Naive thymus-derived CD8-positive, alpha-beta T cell (primary cell): ENCODE results near the gene TMEM184A. TPM values are rescaled to one million over a fixed set of nuclear protein-coding genes. Genes with fewer than 3 reads are reported as not detected.
A peak's percentile ranks its signal among the peaks of the same experiment; 100 is the strongest.

Source experiments
- ATAC-seq, 2 donors: fragments of 150-1000 bp; cut with Tn5 transposase in 1 of 2; sonication (Bioruptor Pico), chemical (Tn5 transposase) in 1 of 2; 1 replicate in 1 of 2; 2 replicates in 1 of 2; pipeline ENCODE4 v1.10.0; 2021; ENCODE audit warnings: mild to moderate bottlenecking in 2 of 2, moderate library complexity in 2 of 2
- POLR2A ChIA-PET: fragments of 350-600 bp; sonication (Branson Sonifier 250); formaldehyde crosslinking; loops from one replicate; lab custom pipeline; 2021; ENCODE audit warnings: antibody characterized with exemption; lab: Charles Lee
- DNase-seq, 10 donors: peaks; one replicate each; pipeline versions ENCODE4 v3.0.0 to v3.0.0-alpha.2; 2020 to 2022
- H3K27ac Mint-ChIP-seq, 10 donors: one replicate each; pipeline ENCODE4 v1.8.0; 2020 to 2022; ENCODE audit warnings: mild to moderate bottlenecking in 10 of 10, mixed read lengths in 10 of 10, moderate library complexity in 4 of 10, inconsistent platforms in 1 of 10
- H3K27me3 Mint-ChIP-seq, 5 donors: one replicate each; pipeline ENCODE4 v1.8.0; 2021 to 2022; ENCODE audit warnings: mixed read lengths in 5 of 5
- H3K36me3 Mint-ChIP-seq, 3 donors: one replicate each; pipeline ENCODE4 v1.8.0; 2020 to 2022; ENCODE audit warnings: mixed read lengths in 3 of 3, mild to moderate bottlenecking in 2 of 3, inconsistent platforms in 1 of 3
- H3K4me1 Mint-ChIP-seq, 4 donors: one replicate each; pipeline ENCODE4 v1.8.0; 2021 to 2022; ENCODE audit warnings: mixed read lengths in 4 of 4
- H3K4me3 Mint-ChIP-seq, 10 donors: one replicate each; pipeline ENCODE4 v1.8.0; 2020 to 2022; ENCODE audit warnings: mild to moderate bottlenecking in 10 of 10, mixed read lengths in 10 of 10, moderate library complexity in 6 of 10, inconsistent platforms in 1 of 10
- H3K9me3 Mint-ChIP-seq, 9 donors: one replicate each; pipeline ENCODE4 v1.8.0; 2020 to 2022; ENCODE audit warnings: mixed read lengths in 9 of 9, mild to moderate bottlenecking in 3 of 9, inconsistent platforms in 1 of 9, moderate library complexity in 1 of 9
- polyA plus RNA-seq, 3 donors: library from polyadenylated mRNA; unstranded; fragments of 300-500 nt; fragmentation: Illumina TruSeq; gene quantifications; one replicate each; pipeline ENCODE4 v1.2.3, GENCODE V29; 2021
- total RNA-seq, 8 experiments: library from RNA in 2 of 8; stranded (reverse) in 2 of 8; gene quantifications; one replicate each; pipeline ENCODE4 v1.2.3 and lab custom pipeline; 2021 to 2026

The TMEM184A gene
- total RNA-seq (not detected), polyA plus RNA-seq (under 1 TPM in 1 of 3 donors, not detected in 2; 0.04 TPM), total RNA-seq (lab: John Stamatoyannopoulos, UW) (0 to 0.43 (median 0.07) reads per million in 6 experiments)

GRCh38 chr7:1555813-1556543, at the start of gene TMEM184A:
Gene TMEM184A, minus strand, starts transcription at chr7:1556205. Its CDS starts 721 bp downstream, at chr7:1555484.
- peak within 1 kb of the TSS in 1 of 10 donors; percentile 24 for H3K27ac Mint-ChIP-seq
- POLR2A ChIA-PET, result interaction anchor here (1.1 to 2.6 kb wide), 2 partner anchors 23 to 50 kb away, joined by 4 to 13 read pairs; no protein-coding TSS in a partner anchor
- no peaks in the 10 kb centered on the region for H3K9me3 Mint-ChIP-seq
- H3K36me3 Mint-ChIP-seq, result no peaks in the 10 kb centered on the region
- no peak within 1 kb of the TSS for H3K4me3 Mint-ChIP-seq
- ATAC-seq, result peak; percentile 89 to 94
- peaks cover 0 to 9% (median 4%) of the 10 kb centered on the region in 4 donors for H3K4me1 Mint-ChIP-seq
- peak in 9 of 10 donors; percentile 33 to 77 (median 47) for DNase-seq
- H3K27me3 Mint-ChIP-seq, result no peaks in the 10 kb centered on the region

- no peaks in the 10 kb centered on the region for H3K36me3 Mint-ChIP-seq
- peaks cover 0 to 28% (median 10%) of the 10 kb centered on the region in 5 donors for H3K27me3 Mint-ChIP-seq
- DNase-seq, result no peak
- ATAC-seq, result no peak
- peaks cover 2 to 7% (median 3%) of the 10 kb centered on the region in 4 donors for H3K4me1 Mint-ChIP-seq
- H3K27ac Mint-ChIP-seq, result no peak overlapping the region
- H3K4me3 Mint-ChIP-seq, result no peak overlapping the region
- POLR2A ChIA-PET, result no interaction called here
- no peaks in the 10 kb centered on the region for H3K9me3 Mint-ChIP-seq
Observed at GRCh38 chr7:1604383-1604782, 48.4 kb upstream of the TMEM184A start.

GRCh38 chr7:1603346-1604225, 47.6 kb upstream of the TMEM184A start:
- H3K27me3 Mint-ChIP-seq, result peaks cover 0 to 20% (median 9%) of the 10 kb centered on the region in 5 donors
- no peak overlapping the region for H3K27ac Mint-ChIP-seq
- peak in 1 of 10 donors; percentile 7 for DNase-seq
- no peaks in the 10 kb centered on the region for H3K36me3 Mint-ChIP-seq
- H3K9me3 Mint-ChIP-seq, result no peaks in the 10 kb centered on the region
- POLR2A ChIA-PET, result no interaction called here
- no peak for ATAC-seq
- H3K4me1 Mint-ChIP-seq, result peaks cover 2 to 7% (median 3%) of the 10 kb centered on the region in 4 donors
- H3K4me3 Mint-ChIP-seq, result no peak overlapping the region

GRCh38 chr7:1602386-1602785, 46.4 kb upstream of the TMEM184A start:
- peaks cover 1 to 6% (median 3%) of the 10 kb centered on the region in 4 donors for H3K4me1 Mint-ChIP-seq
- no peak overlapping the region for H3K4me3 Mint-ChIP-seq
- POLR2A ChIA-PET, result no interaction called here
- no peaks in the 10 kb centered on the region for H3K9me3 Mint-ChIP-seq
- DNase-seq (no peak), ATAC-seq (no peak)
- H3K27ac Mint-ChIP-seq, result no peak overlapping the region
- no peaks in the 10 kb centered on the region for H3K36me3 Mint-ChIP-seq
- H3K27me3 Mint-ChIP-seq, result peaks cover 0 to 16% (median 8%) of the 10 kb centered on the region in 5 donors

- H3K4me1 Mint-ChIP-seq, result peaks cover 0 to 2% (median 1%) of the 10 kb centered on the region in 4 donors
- POLR2A ChIA-PET, result no interaction called here
- no peak overlapping the region for H3K4me3 Mint-ChIP-seq
Observed at GRCh38 chr7:1601956-1602355, 46.0 kb upstream of the TMEM184A start.

GRCh38 chr7:1599640-1600395, 43.8 kb upstream of the TMEM184A start:
- no peaks in the 10 kb centered on the region for H3K9me3 Mint-ChIP-seq
- H3K36me3 Mint-ChIP-seq, result no peaks in the 10 kb centered on the region
- H3K27me3 Mint-ChIP-seq, result peaks cover 0 to 11% (median 0%) of the 10 kb centered on the region in 5 donors

More at GRCh38 chr7:1601956-1602355, 46.0 kb upstream of the TMEM184A start:
- ATAC-seq, result no peak
- Mint-ChIP-seq H3K27ac (no peak overlapping the region), H3K9me3 (no peaks in the 10 kb centered on the region), H3K27me3 (peaks cover 0 to 12% (median 8%) of the 10 kb centered on the region in 5 donors), H3K36me3 (no peaks in the 10 kb centered on the region)
- DNase-seq, result peak in 1 of 10 donors; percentile 55

GRCh38 chr7:1598961-1599639, 43.1 kb upstream of the TMEM184A start:
- Mint-ChIP-seq H3K27me3 (peaks cover 0 to 12% (median 0%) of the 10 kb centered on the region in 5 donors), H3K4me1 (peaks cover 0 to 2% (median 0%) of the 10 kb centered on the region in 4 donors), H3K27ac (no peak overlapping the region), H3K4me3 (no peak overlapping the region), H3K36me3 (no peaks in the 10 kb centered on the region), H3K9me3 (no peaks in the 10 kb centered on the region)
- POLR2A ChIA-PET, result interaction anchor here (1.0 kb wide), 1 partner anchor 12 kb away, joined by 3 read pairs; no protein-coding TSS in a partner anchor
- ATAC-seq (no peak), DNase-seq (no peak)

More at GRCh38 chr7:1599640-1600395, 43.8 kb upstream of the TMEM184A start:
- DNase-seq, result peak in 1 of 10 donors; percentile 36
- POLR2A ChIA-PET, result interaction anchor here (1.0 kb wide), 1 partner anchor 13 kb away, joined by 3 read pairs; no protein-coding TSS in a partner anchor
- Mint-ChIP-seq H3K4me3 (no peak overlapping the region), H3K4me1 (peaks cover 0 to 2% (median 0%) of the 10 kb centered on the region in 4 donors), H3K27ac (no peak overlapping the region)
- ATAC-seq, result no peak

GRCh38 chr7:1598286-1598685, 42.3 kb upstream of the TMEM184A start:
- ATAC-seq, result no peak
- peaks cover 0 to 2% (median under 1%) of the 10 kb centered on the region in 4 donors for H3K4me1 Mint-ChIP-seq
- peak overlapping the region in 1 of 10 donors; percentile 62 for H3K27ac Mint-ChIP-seq
- H3K36me3 Mint-ChIP-seq, result no peaks in the 10 kb centered on the region
- no peak for DNase-seq
- POLR2A ChIA-PET, result no interaction called here
- H3K9me3 Mint-ChIP-seq, result no peaks in the 10 kb centered on the region
- H3K4me3 Mint-ChIP-seq, result no peak overlapping the region
- H3K27me3 Mint-ChIP-seq, result peaks cover 0 to 14% (median 0%) of the 10 kb centered on the region in 5 donors

- no peaks in the 10 kb centered on the region for H3K9me3 Mint-ChIP-seq
- no peaks in the 10 kb centered on the region for H3K36me3 Mint-ChIP-seq
- POLR2A ChIA-PET, result no interaction called here
- peaks cover 0 to 13% (median 0%) of the 10 kb centered on the region in 5 donors for H3K27me3 Mint-ChIP-seq
- no peak overlapping the region for H3K4me3 Mint-ChIP-seq
- no peak overlapping the region for H3K27ac Mint-ChIP-seq
- DNase-seq (no peak), ATAC-seq (no peak)
- H3K4me1 Mint-ChIP-seq, result peaks cover under 1 to 5% (median 5%) of the 10 kb centered on the region in 4 donors
Observed at GRCh38 chr7:1597791-1598190, 41.8 kb upstream of the TMEM184A start.

GRCh38 chr7:1597066-1597760, 41.2 kb upstream of the TMEM184A start:
- no peaks in the 10 kb centered on the region for H3K9me3 Mint-ChIP-seq
- no peak overlapping the region for H3K4me3 Mint-ChIP-seq
- no peak for ATAC-seq
- H3K36me3 Mint-ChIP-seq, result no peaks in the 10 kb centered on the region
- peaks cover 5 to 11% (median 10%) of the 10 kb centered on the region in 4 donors for H3K4me1 Mint-ChIP-seq
- peaks cover 0 to 17% (median 2%) of the 10 kb centered on the region in 5 donors for H3K27me3 Mint-ChIP-seq
- DNase-seq, result no peak
- peak overlapping the region in 1 of 10 donors; percentile 45 for H3K27ac Mint-ChIP-seq
- POLR2A ChIA-PET, result no interaction called here
